Mesenteric fat pad (tissue), 1 donor: Measurements from ENCODE around the gene TMTC1. TPM values are rescaled to one million over a fixed set of nuclear protein-coding genes. Genes with fewer than 3 reads are reported as not detected.

ENCODE experiments used
- DNase-seq: peaks from one replicate; pipeline ENCODE4 v3.0.0-alpha.2; 2020; ENCODE audit warnings: low spot score
- total RNA-seq: library from RNA; stranded (reverse); fragmentation: NEBNext Ultra II Directional; extraction: Animal tissue kit (Norgen Biotek cat#: 25700); gene quantifications from one replicate; pipeline ENCODE4 v1.2.1, GENCODE V29; 2021
- donor health status: DM: yes; HTN: yes; CAD: no.

TMTC1 gene
- total RNA-seq, 1 donor from 2014 or later: 107 TPM

- no peak for DNase-seq
Measured at GRCh38 chr12:29486972-29487371, 296.8 kb downstream of the TMTC1 start.

- no peak for DNase-seq
Measured at GRCh38 chr12:29463198-29463597, 320.5 kb downstream of the TMTC1 start.

DNA sequence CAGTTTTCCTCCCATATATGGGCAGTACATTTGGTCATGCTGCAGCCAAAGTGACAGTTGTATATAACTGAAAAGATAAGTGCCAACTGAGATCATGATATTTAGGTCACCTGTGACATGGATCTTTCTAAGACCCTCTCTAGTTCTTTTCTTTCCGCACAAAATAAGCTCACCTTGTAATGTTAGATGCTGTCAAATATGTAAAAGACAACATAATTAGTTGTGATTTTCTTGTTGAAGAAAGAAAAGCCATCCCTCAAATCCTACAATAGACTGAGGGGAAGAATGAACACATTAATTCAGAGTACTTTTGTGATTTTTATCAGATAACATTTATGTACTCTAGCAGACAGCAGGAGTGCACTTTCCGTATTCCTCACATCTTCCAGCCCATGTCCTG, 323.7 kb downstream of the TMTC1 start:
- DNase-seq: no peak

- DNase-seq: no peak
Measured at GRCh38 chr12:29455087-29455486, 328.7 kb downstream of the TMTC1 start.

DNA sequence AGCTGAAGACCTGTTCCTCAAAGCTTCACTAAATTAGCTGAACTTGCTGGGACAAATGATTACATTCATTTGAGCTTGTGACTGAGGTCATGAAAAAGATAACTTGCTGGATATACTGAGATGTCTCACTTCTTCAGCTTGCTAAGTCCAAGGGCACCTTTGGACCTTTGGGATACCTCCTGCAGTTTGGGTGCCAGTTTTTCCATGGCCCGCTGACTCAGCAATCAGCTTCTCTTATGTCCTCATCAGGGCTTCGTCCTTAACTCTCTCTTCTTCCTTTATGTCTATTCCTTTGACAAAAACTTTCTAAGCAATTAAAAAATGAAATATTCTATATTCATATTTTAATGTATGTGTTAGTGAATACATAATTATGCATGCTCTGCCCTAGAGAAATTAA, 331.9 kb downstream of the TMTC1 start:
- no peak for DNase-seq
